ENCODE results near the gene CTPS1.
A peak's percentile ranks its signal among the peaks of the same experiment; 100 is the strongest.

- peak; percentile 28 to 79 (median 53) for TF ChIP-seq CTCF (IDR thresholded peaks at IDR 0.05)
- peak in 1 of 2 donors; percentile 85 for TF ChIP-seq EP300 (IDR thresholded peaks at IDR 0.05)
- TF ChIP-seq POLR2A (IDR thresholded peaks at IDR 0.05) = no peak
Observed at GRCh38 chr1:41003640-41004220, 24.2 kb downstream of the CTPS1 start.
